HEK293 (cell line): Measurements from ENCODE around the gene BAIAP2.

ENCODE experiments used
- GFI1B ChIP-seq: fragments of 450-650 bp; formaldehyde crosslinking; IDR thresholded peaks from 2 replicates; pipeline ENCODE4 v1.5.1; 2016; ENCODE audit warnings: missing biosample characterization, missing genetic modification characterization
- GLI2 ChIP-seq: fragments of 450-650 bp; formaldehyde crosslinking; IDR thresholded peaks from 2 replicates; pipeline ENCODE4; 2017; ENCODE audit warnings: missing biosample characterization, missing genetic modification characterization, low read depth, borderline replicate concordance
- ZFP41 ChIP-seq: fragments of 450-650 bp; formaldehyde crosslinking; IDR thresholded peaks from 2 replicates; pipeline ENCODE4 v1.5.1; 2016; ENCODE audit warnings: missing biosample characterization, missing genetic modification characterization, borderline replicate concordance
- ZNF324 ChIP-seq: fragments of 450-650 bp; formaldehyde crosslinking; IDR thresholded peaks from 2 replicates; pipeline ENCODE4 v1.5.1; 2016; ENCODE audit warnings: missing biosample characterization, missing genetic modification characterization
- ZNF37A ChIP-seq: fragments of 450-650 bp; IDR thresholded peaks from 2 replicates; pipeline ENCODE4 v1.5.1; 2018; ENCODE audit warnings: missing biosample characterization, missing genetic modification characterization
- ZNF416 ChIP-seq: fragments of 450-650 bp; formaldehyde crosslinking; IDR thresholded peaks from 2 replicates; pipeline ENCODE4 v1.5.1; 2016; ENCODE audit warnings: missing biosample characterization, missing genetic modification characterization
- ZNF670 ChIP-seq: fragments of 450-650 bp; formaldehyde crosslinking; IDR thresholded peaks from 2 replicates; pipeline ENCODE4 v1.5.1; 2016; ENCODE audit warnings: missing biosample characterization, missing genetic modification characterization, low read depth
- ZNF785 ChIP-seq: fragments of 450-650 bp; formaldehyde crosslinking; IDR thresholded peaks from 2 replicates; pipeline ENCODE4 v1.5.1; 2016; ENCODE audit warnings: missing biosample characterization, missing genetic modification characterization
- TF ChIP-seq, protein P1 (sequence below): fragments of 450-650 bp; formaldehyde crosslinking; IDR thresholded peaks from 2 replicates; pipeline ENCODE4 v1.5.1; 2016; ENCODE audit warnings: missing biosample characterization, missing genetic modification characterization
- TF ChIP-seq, protein P2 (sequence below): fragments of 450-650 bp; formaldehyde crosslinking; IDR thresholded peaks from 2 replicates; pipeline ENCODE4 v1.5.1; 2016; ENCODE audit warnings: missing biosample characterization, missing genetic modification characterization

- TF ChIP-seq GFI1B (no peak), ZFP41 (no peak), ZNF37A (tag by site-specific recombination) (no peak), ZNF416 (tag by site-specific recombination) (no peak), ZNF324 (tag by site-specific recombination) (no peak), ZNF785 (no peak), GLI2 (tag by site-specific recombination) (no peak), ZNF670 (tag by site-specific recombination) (no peak)
- TF ChIP-seq, protein P1, sequence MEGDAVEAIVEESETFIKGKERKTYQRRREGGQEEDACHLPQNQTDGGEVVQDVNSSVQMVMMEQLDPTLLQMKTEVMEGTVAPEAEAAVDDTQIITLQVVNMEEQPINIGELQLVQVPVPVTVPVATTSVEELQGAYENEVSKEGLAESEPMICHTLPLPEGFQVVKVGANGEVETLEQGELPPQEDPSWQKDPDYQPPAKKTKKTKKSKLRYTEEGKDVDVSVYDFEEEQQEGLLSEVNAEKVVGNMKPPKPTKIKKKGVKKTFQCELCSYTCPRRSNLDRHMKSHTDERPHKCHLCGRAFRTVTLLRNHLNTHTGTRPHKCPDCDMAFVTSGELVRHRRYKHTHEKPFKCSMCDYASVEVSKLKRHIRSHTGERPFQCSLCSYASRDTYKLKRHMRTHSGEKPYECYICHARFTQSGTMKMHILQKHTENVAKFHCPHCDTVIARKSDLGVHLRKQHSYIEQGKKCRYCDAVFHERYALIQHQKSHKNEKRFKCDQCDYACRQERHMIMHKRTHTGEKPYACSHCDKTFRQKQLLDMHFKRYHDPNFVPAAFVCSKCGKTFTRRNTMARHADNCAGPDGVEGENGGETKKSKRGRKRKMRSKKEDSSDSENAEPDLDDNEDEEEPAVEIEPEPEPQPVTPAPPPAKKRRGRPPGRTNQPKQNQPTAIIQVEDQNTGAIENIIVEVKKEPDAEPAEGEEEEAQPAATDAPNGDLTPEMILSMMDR: no peak
- TF ChIP-seq, protein P2, sequence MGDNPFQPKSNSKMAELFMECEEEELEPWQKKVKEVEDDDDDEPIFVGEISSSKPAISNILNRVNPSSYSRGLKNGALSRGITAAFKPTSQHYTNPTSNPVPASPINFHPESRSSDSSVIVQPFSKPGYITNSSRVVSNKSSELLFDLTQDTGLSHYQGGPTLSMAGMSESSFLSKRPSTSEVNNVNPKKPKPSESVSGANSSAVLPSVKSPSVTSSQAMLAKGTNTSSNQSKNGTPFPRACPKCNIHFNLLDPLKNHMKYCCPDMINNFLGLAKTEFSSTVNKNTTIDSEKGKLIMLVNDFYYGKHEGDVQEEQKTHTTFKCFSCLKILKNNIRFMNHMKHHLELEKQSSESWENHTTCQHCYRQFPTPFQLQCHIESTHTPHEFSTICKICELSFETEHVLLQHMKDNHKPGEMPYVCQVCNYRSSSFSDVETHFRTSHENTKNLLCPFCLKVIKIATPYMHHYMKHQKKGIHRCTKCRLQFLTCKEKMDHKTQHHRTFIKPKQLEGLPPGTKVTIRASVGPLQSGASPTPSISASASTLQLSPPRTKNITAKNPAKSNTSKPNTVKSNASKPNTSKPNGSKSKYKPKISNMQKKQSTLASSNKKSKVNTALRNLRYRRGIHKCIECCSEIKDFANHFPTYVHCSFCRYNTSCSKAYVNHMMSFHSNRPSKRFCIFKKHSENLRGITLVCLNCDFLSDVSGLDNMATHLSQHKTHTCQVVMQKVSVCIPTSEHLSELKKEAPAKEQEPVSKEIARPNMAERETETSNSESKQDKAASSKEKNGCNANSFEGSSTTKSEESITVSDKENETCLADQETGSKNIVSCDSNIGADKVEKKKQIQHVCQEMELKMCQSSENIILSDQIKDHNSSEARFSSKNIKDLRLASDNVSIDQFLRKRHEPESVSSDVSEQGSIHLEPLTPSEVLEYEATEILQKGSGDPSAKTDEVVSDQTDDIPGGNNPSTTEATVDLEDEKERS: no peak
Observed at GRCh38 chr17:81057079-81057730, 22.3 kb downstream of the BAIAP2 start.
